HEK293T (cell line): ENCODE data around the gene CCL17.

ENCODE experiments used
- ARNT ChIP-seq: fragments of 450-650 bp; IDR thresholded peaks from 2 replicates; pipeline ENCODE4 v1.6.1; 2017; ENCODE audit warnings: mild to moderate bottlenecking
- BHLHE40 ChIP-seq: fragments of 450-650 bp; IDR thresholded peaks from 2 replicates; pipeline ENCODE4 v1.6.1; 2016; ENCODE audit warnings: mild to moderate bottlenecking, moderate library complexity, borderline replicate concordance
- CTBP1 ChIP-seq: fragments of 450-650 bp; IDR thresholded peaks from 2 replicates; pipeline ENCODE4 v1.6.1; 2016; ENCODE audit warnings: borderline replicate concordance
- ELF4 ChIP-seq: fragments of 450-650 bp; IDR thresholded peaks from 2 replicates; pipeline ENCODE4 v1.6.1; 2017; ENCODE audit warnings: antibody characterized with exemption
- FOXA1 ChIP-seq: fragments of 450-650 bp; IDR thresholded peaks from 2 replicates; pipeline ENCODE4 v1.6.1; 2016; ENCODE audit warnings: mild to moderate bottlenecking
- FOXK2 ChIP-seq: fragments of 450-650 bp; IDR thresholded peaks from 2 replicates; pipeline ENCODE4 v1.6.1; 2016; ENCODE audit warnings: mild to moderate bottlenecking
- FOXM1 ChIP-seq: fragments of 450-650 bp; IDR thresholded peaks from 2 replicates; pipeline ENCODE4 v1.6.1; 2017; ENCODE audit warnings: mild to moderate bottlenecking, borderline replicate concordance
- NFRKB ChIP-seq: fragments of 450-650 bp; IDR thresholded peaks from 2 replicates; pipeline ENCODE4 v1.6.1; 2016; ENCODE audit warnings: mild to moderate bottlenecking, moderate library complexity
- SP1 ChIP-seq: fragments of 450-650 bp; IDR thresholded peaks from 2 replicates; pipeline ENCODE4 v1.6.1; 2017
- SUZ12 ChIP-seq: fragments of 450-650 bp; IDR thresholded peaks from 2 replicates; pipeline ENCODE4 v1.6.1; 2016; ENCODE audit warnings: mild to moderate bottlenecking
- TARDBP ChIP-seq: fragments of 450-650 bp; IDR thresholded peaks from 2 replicates; pipeline ENCODE4 v1.6.1; 2016
- ZNF384 ChIP-seq: fragments of 450-650 bp; IDR thresholded peaks from 2 replicates; pipeline ENCODE4 v1.6.1; 2016
- TF ChIP-seq, protein P1 (sequence below): fragments of 450-650 bp; IDR thresholded peaks from 2 replicates; pipeline ENCODE4 v1.6.1; 2016

GRCh38 chr16:57358086-57358420 is 46.5 kb upstream of the CCL17 start:
- TF ChIP-seq SUZ12 = no peak
- TF ChIP-seq ELF4 = no peak
- no peak for TF ChIP-seq TARDBP
- TF ChIP-seq SP1 = no peak
- no peak for TF ChIP-seq FOXM1
- no peak for TF ChIP-seq FOXA1
- TF ChIP-seq CTBP1 = no peak
- TF ChIP-seq, protein P1, sequence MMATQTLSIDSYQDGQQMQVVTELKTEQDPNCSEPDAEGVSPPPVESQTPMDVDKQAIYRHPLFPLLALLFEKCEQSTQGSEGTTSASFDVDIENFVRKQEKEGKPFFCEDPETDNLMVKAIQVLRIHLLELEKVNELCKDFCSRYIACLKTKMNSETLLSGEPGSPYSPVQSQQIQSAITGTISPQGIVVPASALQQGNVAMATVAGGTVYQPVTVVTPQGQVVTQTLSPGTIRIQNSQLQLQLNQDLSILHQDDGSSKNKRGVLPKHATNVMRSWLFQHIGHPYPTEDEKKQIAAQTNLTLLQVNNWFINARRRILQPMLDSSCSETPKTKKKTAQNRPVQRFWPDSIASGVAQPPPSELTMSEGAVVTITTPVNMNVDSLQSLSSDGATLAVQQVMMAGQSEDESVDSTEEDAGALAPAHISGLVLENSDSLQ = no peak
- TF ChIP-seq NFRKB = no peak
- no peak for TF ChIP-seq BHLHE40
- TF ChIP-seq FOXK2 = no peak
- no peak for TF ChIP-seq ARNT
- no peak for TF ChIP-seq ZNF384
